HCT116 (cell line): ENCODE results near the gene LRRC1.

Experiments used
- ATF3 ChIP-seq: IDR thresholded peaks from 2 replicates; pipeline ENCODE4 v1.6.1; 2012
- CBX3 ChIP-seq: IDR thresholded peaks from 2 replicates; pipeline ENCODE4 v1.6.1; 2012; ENCODE audit warnings: low read depth
- CEBPB ChIP-seq: IDR thresholded peaks from 2 replicates; pipeline ENCODE4 v1.6.1; 2012; ENCODE audit warnings: low read depth
- CTCF ChIP-seq, 3 experiments: fragments of 200-600 bp in 1 of 3; sonication (generic) in 1 of 3; IDR thresholded peaks in 2 of 3; conservative IDR thresholded peaks in 1 of 3; 2 replicates each; pipeline ENCODE4 v1.5.1; 2012 to 2017; ENCODE audit warnings: low read depth in 2 of 3, low read length in 2 of 3, antibody characterized with exemption in 1 of 3, borderline replicate concordance in 1 of 3, control low read depth in 1 of 3, mild to moderate bottlenecking in 1 of 3, mixed read lengths in 1 of 3, mixed run types in 1 of 3, moderate library complexity in 1 of 3; ENCODE audit not compliant: insufficient read depth in 1 of 3
- EZH2 ChIP-seq: fragments of 200-600 bp; sonication (generic); IDR thresholded peaks from 2 replicates; pipeline ENCODE4 v1.6.1; 2017; ENCODE audit warnings: antibody characterized with exemption, mixed run types
- EZH2phosphoT487 ChIP-seq: fragments of 200-600 bp; IDR thresholded peaks from 2 replicates; pipeline ENCODE4 v1.6.1; 2018; ENCODE audit warnings: antibody characterized with exemption, borderline replicate concordance
- JUND ChIP-seq: IDR thresholded peaks from 2 replicates; pipeline ENCODE4 v1.6.1; 2012
- MAX ChIP-seq: IDR thresholded peaks from 2 replicates; pipeline ENCODE4 v1.6.1; 2012
- POLR2A ChIP-seq: IDR thresholded peaks from 2 replicates; pipeline ENCODE4 v1.7.0; 2011; ENCODE audit warnings: borderline replicate concordance; ENCODE audit not compliant: insufficient read depth, insufficient read length; ENCODE audit errors: extremely low read depth
- POLR2AphosphoS5 ChIP-seq: IDR thresholded peaks from 2 replicates; pipeline ENCODE4 v1.6.1; 2011; ENCODE audit warnings: mild to moderate bottlenecking, low read depth, low read length, moderate library complexity
- RAD21 ChIP-seq: IDR thresholded peaks from 2 replicates; pipeline ENCODE4 v1.6.1; 2012; ENCODE audit warnings: low read depth, mild to moderate bottlenecking
- REST ChIP-seq: IDR thresholded peaks from 2 replicates; pipeline ENCODE4 v1.6.1; 2012; ENCODE audit warnings: low read depth
- ZBTB33 ChIP-seq: IDR thresholded peaks from 2 replicates; pipeline ENCODE4 v1.6.1; 2011; ENCODE audit warnings: mild to moderate bottlenecking, low read length, moderate library complexity; ENCODE audit not compliant: insufficient replicate concordance; ENCODE audit errors: extremely low read depth

GRCh38 chr6:53906103-53906502 lies 111.3 kb downstream of the LRRC1 start:
- no peak for TF ChIP-seq CEBPB
- no peak for TF ChIP-seq EZH2phosphoT487
- TF ChIP-seq CTCF (IDR thresholded peaks at IDR 0.05 in 2 of 3, conservative IDR thresholded peaks at IDR 0.05 in 1 of 3; ENCODE audit: borderline replicate concordance in 1 of 3, insufficient read depth in 1 of 3, low read depth in 2 of 3, low read length in 2 of 3): no peak
- no peak for TF ChIP-seq CBX3
- TF ChIP-seq EZH2: no peak
- TF ChIP-seq ZBTB33: no peak
- TF ChIP-seq MAX: no peak
- no peak for TF ChIP-seq POLR2AphosphoS5
- no peak for TF ChIP-seq REST
- no peak for TF ChIP-seq ATF3
- no peak for TF ChIP-seq JUND
- TF ChIP-seq POLR2A: no peak
- no peak for TF ChIP-seq RAD21
